HG02870 (cell line): Measurements from ENCODE around the gene KRTAP10-2.

ENCODE experiments used
- ATAC-seq: cut with Tn5 transposase; IDR thresholded peaks from one replicate; pipeline ENCODE4 v1.9.1; 2021; ENCODE audit warnings: mild to moderate bottlenecking, moderate library complexity; ENCODE audit not compliant: unreplicated experiment

The KRTAP10-2 gene

DNA sequence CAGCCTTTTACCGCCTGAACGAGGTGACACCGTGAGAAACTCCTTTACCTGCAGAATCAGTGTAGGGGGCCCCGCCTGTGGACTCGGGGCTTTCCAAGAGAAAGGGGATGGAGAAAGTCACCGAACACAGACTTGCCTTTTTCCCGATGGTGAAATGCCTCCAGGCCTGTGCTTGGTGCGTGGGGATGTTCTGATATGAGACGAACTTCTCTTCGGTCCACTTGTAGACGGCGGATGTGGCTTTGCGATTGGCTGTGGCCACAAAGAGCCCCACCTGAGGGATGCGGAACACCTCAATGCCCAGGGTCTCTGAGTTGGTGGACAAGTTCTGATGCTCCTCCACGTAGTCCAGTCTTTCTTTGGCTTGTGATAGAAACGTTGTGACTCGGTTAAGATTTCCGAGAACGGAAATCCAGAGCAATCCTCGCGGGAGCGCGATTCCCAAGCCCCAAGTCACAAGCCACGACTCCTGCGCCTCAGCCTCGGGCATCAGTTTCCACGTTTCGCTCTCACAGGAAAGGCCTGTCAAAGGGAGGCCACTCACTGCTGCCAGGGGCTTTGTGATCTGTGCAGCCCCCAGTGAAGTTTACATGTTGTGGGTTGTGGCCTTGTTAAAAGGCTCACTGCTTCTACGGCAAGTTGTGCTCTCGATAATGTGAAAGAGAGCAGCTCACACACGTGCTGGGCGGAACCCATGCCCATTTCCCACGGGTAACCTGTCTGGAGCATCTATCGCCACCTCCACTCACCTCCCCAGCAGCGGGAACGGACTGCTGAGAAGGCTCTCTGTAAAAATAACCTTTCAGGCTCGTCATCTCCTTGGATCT, 23.9 kb downstream of the KRTAP10-2 start:
- ATAC-seq = no peak

GRCh38 chr21:44526096-44526997, 25.0 kb downstream of the KRTAP10-2 start:
- no peak for ATAC-seq

DNA sequence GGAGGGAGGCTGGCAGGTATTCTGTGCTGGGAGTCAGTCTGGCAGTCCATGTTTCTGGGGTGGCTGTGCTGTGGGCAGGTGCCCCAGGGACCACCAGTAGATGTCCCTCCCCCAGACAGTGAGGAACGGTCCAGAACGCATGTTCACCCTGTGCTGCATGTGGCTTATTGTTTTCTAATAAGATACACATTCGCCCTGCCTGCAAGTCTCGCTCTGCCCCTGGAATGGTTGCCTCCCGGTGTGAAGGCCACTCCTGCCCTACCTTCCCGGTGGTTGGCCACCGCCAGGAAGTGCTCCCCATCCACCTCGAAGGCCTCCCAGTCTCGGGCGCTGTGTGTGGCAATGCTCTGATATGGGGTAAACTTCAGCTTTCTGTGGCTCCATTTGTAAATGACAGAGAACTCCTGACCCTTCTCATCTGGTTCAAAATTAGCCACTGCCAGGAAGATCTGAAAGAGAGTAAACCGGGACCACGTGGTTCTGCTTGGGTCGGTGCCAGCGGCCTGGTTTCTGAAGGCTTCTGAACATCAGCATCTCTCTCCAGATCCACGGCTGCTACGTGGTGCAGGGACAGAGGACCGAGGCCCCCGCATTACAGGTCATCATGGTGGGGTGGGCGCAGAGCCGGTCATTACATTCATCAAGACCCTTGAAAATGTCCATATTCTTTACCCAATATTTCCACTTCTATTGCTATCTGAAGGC, 25.8 kb downstream of the KRTAP10-2 start:
- no peak for ATAC-seq

DNA sequence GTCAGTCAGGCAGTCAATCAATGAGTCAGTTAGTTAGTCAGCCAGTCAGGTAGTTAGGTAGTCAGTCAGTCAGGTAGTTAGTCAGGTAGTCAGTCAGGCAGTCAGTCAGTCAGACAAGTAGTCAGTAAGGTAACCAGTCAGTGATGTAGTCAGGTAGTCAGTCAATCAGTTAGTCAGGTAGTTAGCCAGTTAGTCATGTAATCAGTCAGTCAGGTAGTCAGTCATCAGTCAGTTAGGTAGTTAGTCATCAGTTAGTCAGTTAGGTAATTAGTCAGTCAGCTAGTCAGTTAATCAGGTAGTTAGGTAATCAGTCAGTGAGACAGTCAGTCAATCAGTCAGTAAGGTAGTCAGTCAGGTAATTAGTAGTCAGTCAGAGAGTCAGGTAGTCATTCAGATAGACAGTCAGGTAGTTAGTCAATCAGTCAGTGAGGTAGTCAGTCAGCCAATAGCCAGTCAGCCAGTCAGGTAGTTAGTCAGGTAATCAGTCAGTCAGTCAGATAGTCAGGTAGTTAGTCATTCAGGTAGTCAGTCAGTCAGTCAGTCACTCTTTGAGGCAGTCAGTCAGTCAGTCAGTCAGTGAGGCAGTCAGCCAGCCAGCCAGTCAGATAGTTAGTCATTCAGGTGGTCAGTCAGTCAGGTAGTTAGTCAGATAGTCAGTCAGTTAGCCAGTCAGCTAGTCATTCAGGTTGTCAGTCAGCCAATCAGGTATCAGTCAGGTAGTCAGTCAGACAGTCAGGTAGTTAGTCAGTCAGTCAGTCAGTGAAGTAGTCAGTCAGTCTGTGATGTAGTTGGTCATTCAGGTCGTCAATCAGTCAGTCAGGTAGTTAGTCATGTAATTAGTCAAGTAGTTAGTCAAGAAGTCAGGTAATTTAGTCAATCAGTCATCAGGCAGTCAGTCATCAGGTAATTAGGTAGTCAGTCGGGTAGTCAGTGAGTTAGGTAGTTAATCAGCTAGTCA, 26.6 kb downstream of the KRTAP10-2 start:
- no peak for ATAC-seq

GRCh38 chr21:44523567-44524413, 27.5 kb downstream of the KRTAP10-2 start:
- ATAC-seq = no peak

DNA sequence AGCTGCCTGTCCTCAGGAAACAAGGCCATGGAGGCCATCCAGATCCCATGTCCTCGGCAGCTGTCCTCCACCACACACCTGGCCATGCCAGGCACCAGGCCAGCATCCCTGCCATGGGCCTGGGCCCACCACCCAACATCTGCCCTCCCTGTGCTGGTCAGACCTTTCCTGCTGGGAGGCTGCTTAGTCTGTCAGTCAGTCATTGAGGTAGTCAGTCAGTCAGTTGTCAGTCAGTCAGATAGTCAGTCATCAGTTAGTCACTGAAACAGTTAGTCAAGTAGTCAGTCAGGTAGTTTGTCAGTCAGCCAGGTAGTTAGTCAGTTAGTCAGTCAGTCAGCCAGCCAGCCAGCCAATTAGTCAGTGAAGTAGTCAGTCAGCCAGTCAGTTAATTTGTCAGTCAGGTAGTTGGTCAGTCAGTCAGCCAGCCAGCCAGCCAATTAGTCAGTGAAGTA, 28.5 kb downstream of the KRTAP10-2 start:
- ATAC-seq = no peak

GRCh38 chr21:44521928-44522752, 29.2 kb downstream of the KRTAP10-2 start:
- no peak for ATAC-seq

DNA sequence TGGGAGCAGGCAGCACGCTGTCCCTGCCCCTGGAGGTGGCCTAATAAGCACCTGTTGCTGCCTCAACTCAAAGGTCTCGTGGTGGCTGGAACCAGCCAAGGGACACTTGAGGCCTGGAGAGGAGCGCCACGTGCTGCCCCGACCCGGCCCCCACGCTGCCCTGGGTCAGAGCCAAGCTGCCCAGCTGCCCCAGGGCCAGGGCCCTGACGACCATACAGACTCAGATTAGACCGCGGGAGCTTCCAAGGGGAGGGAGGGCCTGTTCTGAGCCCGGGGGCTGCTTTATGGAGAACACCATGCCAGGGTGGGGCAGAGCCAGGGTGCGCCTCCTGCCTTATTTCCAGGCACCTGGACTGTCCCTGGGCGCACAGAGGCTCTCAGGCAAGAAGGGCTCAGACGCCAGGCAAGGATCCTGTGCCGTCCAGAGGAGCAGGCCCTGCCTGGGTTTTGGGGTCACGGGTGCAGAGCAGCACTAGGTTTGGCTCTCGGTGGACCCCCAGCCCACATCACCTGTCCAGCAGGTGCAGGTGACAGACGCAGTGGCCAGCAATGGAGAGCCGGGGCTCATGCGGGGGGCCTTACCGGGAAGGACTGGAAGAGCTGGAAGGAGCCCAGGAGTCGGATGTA, 29.9 kb downstream of the KRTAP10-2 start:
- no peak for ATAC-seq

DNA sequence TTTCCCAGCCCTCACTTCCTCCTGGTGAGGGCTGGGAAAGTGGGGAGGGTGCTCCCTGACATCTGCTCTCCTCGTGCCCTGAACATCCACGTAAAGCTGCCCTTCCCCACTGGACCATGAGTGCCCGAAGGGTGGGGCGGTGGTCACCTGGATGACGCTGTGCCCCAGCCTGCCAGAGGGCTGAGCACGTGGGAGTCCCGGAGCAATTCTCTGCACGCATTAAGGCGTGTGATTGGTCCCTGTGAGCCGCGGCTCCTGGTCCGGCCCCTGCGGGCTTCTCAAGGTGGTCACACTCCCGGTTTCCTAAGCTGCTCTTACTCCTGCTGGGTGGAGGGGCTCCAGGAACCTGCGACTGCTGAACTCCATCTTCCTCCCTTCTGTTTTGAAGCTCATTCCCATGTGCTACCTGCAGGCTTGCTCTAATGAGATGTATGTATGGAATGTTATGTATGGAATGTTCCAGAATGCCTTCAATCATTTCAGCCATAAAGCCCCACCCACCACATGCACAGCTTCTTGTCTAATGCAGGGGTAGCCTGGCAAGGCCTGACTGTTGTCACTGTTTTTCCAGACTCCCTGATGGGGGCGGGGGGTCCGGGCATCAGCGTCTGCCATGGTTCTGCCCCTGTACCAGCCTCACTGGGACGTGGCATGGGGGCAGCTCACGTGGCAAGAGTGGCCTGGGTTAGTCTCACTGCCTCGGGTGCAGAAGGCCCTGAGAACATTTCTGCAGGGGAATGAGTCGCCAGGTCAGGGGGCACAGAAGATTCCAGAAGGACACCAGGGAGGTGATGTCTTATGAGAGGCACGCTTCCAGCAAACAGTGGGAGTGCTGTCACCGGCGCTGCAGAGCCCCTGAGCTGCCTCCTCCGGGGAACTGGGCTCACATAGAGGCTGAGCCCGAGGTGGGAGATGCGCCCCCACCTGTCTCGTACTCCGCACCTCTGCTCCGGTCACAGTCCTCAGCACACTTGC, 30.7 kb downstream of the KRTAP10-2 start:
- no peak for ATAC-seq

GRCh38 chr21:44519346-44520325, 31.7 kb downstream of the KRTAP10-2 start:
- ATAC-seq = no peak

GRCh38 chr21:44518686-44519085, 32.6 kb downstream of the KRTAP10-2 start:
- ATAC-seq = no peak

GRCh38 chr21:44517175-44517899, 34.0 kb downstream of the KRTAP10-2 start:
- no peak for ATAC-seq

GRCh38 chr21:44516828-44517174, 34.5 kb downstream of the KRTAP10-2 start:
- ATAC-seq = no peak

DNA sequence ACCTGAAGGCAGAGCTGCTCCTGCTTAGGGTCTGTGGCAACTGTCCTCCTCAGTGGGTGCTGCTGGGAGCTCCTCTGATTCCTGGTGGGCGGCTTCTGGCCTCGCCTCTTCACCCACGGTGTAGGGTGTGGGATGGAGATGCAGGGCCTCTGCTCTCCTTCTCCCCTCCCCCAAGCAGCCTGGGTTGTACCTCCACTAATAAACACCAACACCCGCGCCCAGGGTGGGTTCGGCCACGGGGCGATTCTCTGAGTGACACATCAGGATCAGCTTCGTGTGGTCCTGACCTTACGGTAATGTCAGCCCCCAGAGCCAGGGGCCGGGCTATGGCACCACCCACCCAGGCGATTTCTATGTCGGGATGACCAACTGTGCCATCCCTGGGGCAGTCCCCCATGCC, 35.0 kb downstream of the KRTAP10-2 start:
- ATAC-seq = no peak
